PC-9 (cell line): ENCODE measurements around the gene ZNF286A. TPM values are rescaled to one million over a fixed set of nuclear protein-coding genes. Genes with fewer than 3 reads are reported as not detected.
A peak's percentile ranks its signal among the peaks of the same experiment; 100 is the strongest.

Source experiments
- BruUV-seq: library from RNA; stranded (reverse); fragments of 400-500 nt; replicated peaks from 2 replicates; lab custom pipeline; 2021; lab: Mats Ljungman, UMichigan
- CTCF ChIA-PET: fragments of 300-600 bp; sonication (Branson Sonifier 250); formaldehyde crosslinking; loops from one replicate; lab custom pipeline; 2022; ENCODE audit warnings: antibody characterized with exemption; lab: Charles Lee
- POLR2A ChIA-PET: fragments of 300-600 bp; sonication (Branson Sonifier 250); formaldehyde crosslinking; loops from one replicate; lab custom pipeline; 2022; ENCODE audit warnings: antibody characterized with exemption; ENCODE audit not compliant: unreplicated experiment; lab: Charles Lee
- DNase-seq, 2 experiments: peaks; one replicate each; pipeline versions ENCODE4 v3.0.0 to v3.0.0-alpha.2; 2015 to 2022; ENCODE audit warnings: mixed read lengths in 1 of 2
- H2AFZ ChIP-seq: fragments of 200-600 bp; sonication (generic); 2 replicates; pipeline ENCODE4 v1.8.1; 2017; ENCODE audit warnings: antibody characterized with exemption
- H3F3A ChIP-seq: fragments of 200-600 bp; sonication (generic); 2 replicates; pipeline ENCODE4 v1.8.1; 2017; ENCODE audit warnings: antibody characterized with exemption, mild to moderate bottlenecking, low read depth; ENCODE audit not compliant: insufficient read depth
- H3K27ac ChIP-seq: fragments of 200-600 bp; sonication (generic); 2 replicates; pipeline ENCODE4 v1.6.1; 2016; ENCODE audit warnings: mixed run types
- H3K27me3 ChIP-seq: fragments of 200-600 bp; sonication (generic); 2 replicates; pipeline ENCODE4 v1.6.1; 2016; ENCODE audit warnings: low read depth, mixed run types; ENCODE audit not compliant: insufficient read depth
- H3K36me3 ChIP-seq: fragments of 200-600 bp; sonication (generic); 2 replicates; pipeline ENCODE4 v1.6.1; 2016; ENCODE audit warnings: low read depth, mixed run types
- H3K4me1 ChIP-seq: fragments of 200-600 bp; sonication (generic); replicated peaks from 2 replicates; pipeline ENCODE4 v1.6.1; 2016; ENCODE audit warnings: mixed run types; ENCODE audit not compliant: insufficient read depth
- H3K4me2 ChIP-seq: fragments of 200-600 bp; sonication (generic); 2 replicates; pipeline ENCODE4 v1.6.1; 2017; ENCODE audit warnings: mixed run types
- H3K4me3 ChIP-seq: fragments of 200-600 bp; sonication (generic); 2 replicates; pipeline ENCODE4 v1.6.1; 2016; ENCODE audit warnings: mixed run types
- H3K79me2 ChIP-seq: fragments of 200-600 bp; sonication (generic); 2 replicates; pipeline ENCODE4 v1.6.1; 2017; ENCODE audit warnings: low read depth, mixed run types
- H3K9me2 ChIP-seq: fragments of 200-600 bp; sonication (generic); 2 replicates; pipeline ENCODE4 v1.8.1; 2017; ENCODE audit warnings: mild to moderate bottlenecking; ENCODE audit not compliant: insufficient read depth
- H3K9me3 ChIP-seq: fragments of 200-600 bp; sonication (generic); 2 replicates; pipeline ENCODE4 v1.8.1; 2016; ENCODE audit warnings: low read depth; ENCODE audit not compliant: insufficient read depth
- H4K20me1 ChIP-seq: fragments of 200-600 bp; sonication (generic); 2 replicates; pipeline ENCODE4 v1.8.1; 2017; ENCODE audit not compliant: insufficient read depth
- EZH2 ChIP-seq: fragments of 200-600 bp; sonication (generic); IDR thresholded peaks from 2 replicates; pipeline ENCODE4 v1.8.0; 2017; ENCODE audit warnings: antibody characterized with exemption, low read depth
- intact Hi-C: fragments of 100-400 bp; cut with micrococcal nuclease; formaldehyde crosslinking; loops from one replicate; pipeline ENCODE4 v1.10.0; 2022; ENCODE audit not compliant: unreplicated experiment
- total RNA-seq: library from RNA; stranded (reverse); gene quantifications from 2 replicates; pipeline ENCODE4 v1.2.3, GENCODE V29; 2021
- TF ChIP-seq, protein P1 (sequence below): fragments of 200-600 bp; sonication (generic); conservative IDR thresholded peaks from 2 replicates; pipeline ENCODE4 v1.6.1; 2017; ENCODE audit warnings: mixed run types, antibody characterized with exemption, mild to moderate bottlenecking, moderate library complexity

The ZNF286A gene
- total RNA-seq, 1 experiment from 2014 or later = 65.9 TPM

DNA sequence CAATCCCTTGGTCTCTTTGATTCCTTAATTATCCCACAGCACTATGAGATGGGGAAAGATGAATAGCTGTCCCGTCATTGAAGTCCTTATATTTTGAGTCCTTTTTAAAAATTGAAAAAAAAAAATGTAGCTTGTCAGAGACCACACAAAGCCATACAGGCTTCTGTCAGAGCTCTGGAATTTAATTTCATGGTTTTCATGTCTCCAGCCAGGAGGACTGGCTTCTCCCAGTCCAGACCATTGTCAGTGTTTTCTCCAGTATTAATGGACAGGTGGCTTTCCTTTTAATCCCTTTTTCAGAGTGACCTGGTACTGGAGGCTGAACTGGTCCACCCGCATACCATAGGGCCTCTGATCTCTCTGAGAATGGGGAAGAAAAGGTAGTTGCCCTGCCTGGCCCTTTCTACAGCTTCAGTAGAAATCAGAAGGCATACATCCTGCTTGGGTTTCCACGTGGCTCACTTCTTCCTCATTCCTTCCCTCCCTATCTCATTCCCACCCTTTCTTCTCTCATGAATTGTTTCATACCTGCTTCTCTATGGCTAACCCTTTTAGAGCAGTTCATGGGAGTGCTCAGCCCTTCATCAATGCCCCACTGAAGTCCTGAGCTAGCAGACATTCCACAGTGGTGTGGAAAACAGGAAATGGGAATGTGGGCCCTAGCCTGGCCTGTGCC is 44.5 kb upstream of the ZNF286A start:
- Histone ChIP-seq H3F3A (peaks cover 72% of the 10 kb centered on the region), H3K36me3 (peaks cover 10% of the 10 kb centered on the region; the same call in 1 of the 2 replicates), H3K27me3 (no peaks in the 10 kb centered on the region), H3K9me2 (no peaks in the 10 kb centered on the region), H3K9me3 (peaks cover 4% of the 10 kb centered on the region; the same call in 1 of the 2 replicates), H4K20me1 (no peaks in the 10 kb centered on the region), H3K4me2 (peak overlapping the region; percentile 22; the same call in 1 of the 2 replicates), H3K4me1 (peaks cover 66% of the 10 kb centered on the region), H3K79me2 (peaks cover 15% of the 10 kb centered on the region), H3K4me3 (no peak overlapping the region), H2AFZ (no peak overlapping the region), H3K27ac (peak overlapping the region; percentile 98)
- peak; percentile 83 to 91 for DNase-seq
- TF ChIP-seq, protein P1, sequence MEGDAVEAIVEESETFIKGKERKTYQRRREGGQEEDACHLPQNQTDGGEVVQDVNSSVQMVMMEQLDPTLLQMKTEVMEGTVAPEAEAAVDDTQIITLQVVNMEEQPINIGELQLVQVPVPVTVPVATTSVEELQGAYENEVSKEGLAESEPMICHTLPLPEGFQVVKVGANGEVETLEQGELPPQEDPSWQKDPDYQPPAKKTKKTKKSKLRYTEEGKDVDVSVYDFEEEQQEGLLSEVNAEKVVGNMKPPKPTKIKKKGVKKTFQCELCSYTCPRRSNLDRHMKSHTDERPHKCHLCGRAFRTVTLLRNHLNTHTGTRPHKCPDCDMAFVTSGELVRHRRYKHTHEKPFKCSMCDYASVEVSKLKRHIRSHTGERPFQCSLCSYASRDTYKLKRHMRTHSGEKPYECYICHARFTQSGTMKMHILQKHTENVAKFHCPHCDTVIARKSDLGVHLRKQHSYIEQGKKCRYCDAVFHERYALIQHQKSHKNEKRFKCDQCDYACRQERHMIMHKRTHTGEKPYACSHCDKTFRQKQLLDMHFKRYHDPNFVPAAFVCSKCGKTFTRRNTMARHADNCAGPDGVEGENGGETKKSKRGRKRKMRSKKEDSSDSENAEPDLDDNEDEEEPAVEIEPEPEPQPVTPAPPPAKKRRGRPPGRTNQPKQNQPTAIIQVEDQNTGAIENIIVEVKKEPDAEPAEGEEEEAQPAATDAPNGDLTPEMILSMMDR = no peak
- no peak for TF ChIP-seq EZH2
- ChIA-PET POLR2A (interaction anchor here (0.5 to 1.2 kb wide), 6 partner anchors 10 to 323 kb away, joined by 3 to 9 read pairs (median 5); no protein-coding TSS in a partner anchor), CTCF (interaction anchor here (0.5 kb wide), 1 partner anchor 131 kb away, joined by 7 read pairs; no protein-coding TSS in a partner anchor)
- no TSS peak for BruUV-seq
- intact Hi-C loops = loop anchor here (5.0 to 10.0 kb wide), 4 partner anchors 42 to 632 kb away; partner anchors contain the start of genes PMP22 and ZNF286A

DNA sequence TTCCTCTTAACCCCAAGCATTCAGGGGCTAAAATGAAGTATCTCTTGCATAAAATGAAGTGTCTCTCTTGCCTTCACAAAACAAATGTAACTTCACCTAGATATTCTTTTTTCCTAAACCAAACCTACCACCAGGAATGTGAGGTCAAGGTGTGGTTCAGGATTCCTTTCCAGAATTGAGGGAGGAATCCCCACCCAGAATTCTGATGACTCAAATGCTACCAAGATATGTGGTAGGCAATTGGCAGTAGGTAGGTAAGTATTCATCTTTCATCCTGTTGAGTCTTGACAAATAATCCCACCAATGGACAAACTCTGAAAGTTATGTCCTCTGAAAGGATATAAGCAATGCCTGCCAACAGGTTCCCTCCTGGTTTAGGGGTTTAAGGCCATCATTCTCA is 41.7 kb upstream of the ZNF286A start:
- CTCF ChIA-PET = no interaction called here
- no peak overlapping the region for H2AFZ ChIP-seq
- H3K27me3 ChIP-seq = no peaks in the 10 kb centered on the region
- peaks cover 4% of the 10 kb centered on the region; the same call in 1 of the 2 replicates for H3K9me3 ChIP-seq
- H3K4me3 ChIP-seq = peak overlapping the region; percentile 25; the same call in 1 of the 2 replicates
- intact Hi-C loops = loop anchor here (2.0 to 10.0 kb wide), 5 partner anchors 39 to 629 kb away; partner anchors contain the start of genes PMP22 and ZNF286A
- peak overlapping the region; percentile 75 for H3K4me2 ChIP-seq
- no peaks in the 10 kb centered on the region for H3K79me2 ChIP-seq
- TF ChIP-seq EZH2 = no peak
- TF ChIP-seq, protein P1 = no peak
- peaks cover 59% of the 10 kb centered on the region for H3F3A ChIP-seq
- no peaks in the 10 kb centered on the region for H3K9me2 ChIP-seq
- DNase-seq = peak; percentile 66 to 97
- peak overlapping the region; percentile 98 for H3K27ac ChIP-seq
- H4K20me1 ChIP-seq = no peaks in the 10 kb centered on the region
- BruUV-seq = no TSS peak
- POLR2A ChIA-PET = interaction anchor here (0.5 to 2.1 kb wide), 3 partner anchors 9 to 338 kb away, joined by 4 to 23 read pairs (median 15); no protein-coding TSS in a partner anchor
- H3K4me1 ChIP-seq = peaks cover 63% of the 10 kb centered on the region
- H3K36me3 ChIP-seq = peaks cover 10% of the 10 kb centered on the region; the same call in 1 of the 2 replicates

DNA sequence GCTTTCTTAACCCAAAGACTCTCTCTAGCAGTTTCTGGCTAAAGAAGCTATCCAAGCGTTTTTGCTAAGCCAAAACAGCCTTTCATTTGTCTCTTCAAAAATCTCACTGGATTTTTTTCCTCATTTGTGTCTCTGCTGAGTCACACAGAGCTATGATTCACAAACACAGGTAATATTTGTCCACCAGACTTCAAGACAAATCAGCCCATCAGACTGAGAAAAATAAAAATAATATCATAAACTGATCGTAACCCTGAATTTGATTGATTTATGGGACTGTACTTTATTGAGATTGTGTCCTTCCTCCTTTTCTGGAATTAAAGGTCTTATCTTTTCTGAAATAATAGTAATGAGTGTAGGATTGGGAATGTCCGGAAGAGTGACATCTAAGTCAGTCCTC is 41.3 kb upstream of the ZNF286A start:
- peak overlapping the region; percentile 75 for H3K4me2 ChIP-seq
- POLR2A ChIA-PET = interaction anchor here (0.5 to 2.1 kb wide), 3 partner anchors 10 to 337 kb away, joined by 4 to 23 read pairs (median 15); no protein-coding TSS in a partner anchor
- peaks cover 63% of the 10 kb centered on the region for H3K4me1 ChIP-seq
- H3K79me2 ChIP-seq = no peaks in the 10 kb centered on the region
- H3F3A ChIP-seq = peaks cover 59% of the 10 kb centered on the region
- no peaks in the 10 kb centered on the region for H3K9me2 ChIP-seq
- peaks cover 4% of the 10 kb centered on the region; the same call in 1 of the 2 replicates for H3K9me3 ChIP-seq
- TSS peak; percentile 46 for BruUV-seq
- peak overlapping the region; percentile 26; the same call in 1 of the 2 replicates for H3K4me3 ChIP-seq
- DNase-seq = peak in 1 of 2 experiments; percentile 79
- no peaks in the 10 kb centered on the region for H4K20me1 ChIP-seq
- H3K27me3 ChIP-seq = no peaks in the 10 kb centered on the region
- peak overlapping the region; percentile 98 for H3K27ac ChIP-seq
- intact Hi-C loops = loop anchor here (2.0 to 10.0 kb wide), 5 partner anchors 39 to 629 kb away; partner anchors contain the start of genes PMP22 and ZNF286A
- peaks cover 10% of the 10 kb centered on the region; the same call in 1 of the 2 replicates for H3K36me3 ChIP-seq
- CTCF ChIA-PET = no interaction called here
- no peak overlapping the region for H2AFZ ChIP-seq
- TF ChIP-seq, protein P1 = no peak
- no peak for TF ChIP-seq EZH2
